Esophagus squamous epithelium (tissue), 4 donors: ENCODE data around the gene THBS4.

ENCODE experiments used
- POLR2A ChIP-seq, 4 donors: fragments of 450-650 bp; IDR thresholded peaks; one replicate each; pipeline ENCODE4 v1.6.1; 2017; ENCODE audit warnings: antibody characterized with exemption in 4 of 4, mild to moderate bottlenecking in 4 of 4, moderate library complexity in 3 of 4
- TF ChIP-seq, protein P1 (sequence below), 6 experiments: fragments of 450-650 bp in 4 of 6; fragments of 200-600 bp in 2 of 6; sonication (generic) in 2 of 6; IDR thresholded peaks; one replicate each; pipeline ENCODE4 v1.5.1; 2016 to 2019; ENCODE audit warnings: antibody characterized with exemption in 6 of 6, mild to moderate bottlenecking in 4 of 6, moderate library complexity in 4 of 6

DNA sequence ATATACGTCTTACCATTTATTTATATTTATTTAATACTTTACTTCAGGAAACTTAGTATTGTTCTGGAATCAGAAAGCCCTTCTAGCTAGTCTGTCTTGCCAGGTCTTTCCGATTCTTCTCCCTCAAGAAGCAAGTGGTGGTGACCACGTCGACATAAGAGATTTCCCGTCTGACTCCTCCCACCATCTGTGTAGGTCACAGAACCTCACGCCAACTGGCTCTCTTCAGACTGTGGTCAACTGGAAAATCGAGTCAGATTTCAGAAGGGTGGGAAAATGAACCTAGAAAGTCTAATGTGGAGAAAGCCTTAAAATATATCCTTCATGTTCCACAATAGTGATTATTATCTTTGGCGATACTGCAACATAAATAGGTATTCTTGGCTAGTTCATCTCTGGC is 17.3 kb downstream of the THBS4 start:
- TF ChIP-seq, protein P1, sequence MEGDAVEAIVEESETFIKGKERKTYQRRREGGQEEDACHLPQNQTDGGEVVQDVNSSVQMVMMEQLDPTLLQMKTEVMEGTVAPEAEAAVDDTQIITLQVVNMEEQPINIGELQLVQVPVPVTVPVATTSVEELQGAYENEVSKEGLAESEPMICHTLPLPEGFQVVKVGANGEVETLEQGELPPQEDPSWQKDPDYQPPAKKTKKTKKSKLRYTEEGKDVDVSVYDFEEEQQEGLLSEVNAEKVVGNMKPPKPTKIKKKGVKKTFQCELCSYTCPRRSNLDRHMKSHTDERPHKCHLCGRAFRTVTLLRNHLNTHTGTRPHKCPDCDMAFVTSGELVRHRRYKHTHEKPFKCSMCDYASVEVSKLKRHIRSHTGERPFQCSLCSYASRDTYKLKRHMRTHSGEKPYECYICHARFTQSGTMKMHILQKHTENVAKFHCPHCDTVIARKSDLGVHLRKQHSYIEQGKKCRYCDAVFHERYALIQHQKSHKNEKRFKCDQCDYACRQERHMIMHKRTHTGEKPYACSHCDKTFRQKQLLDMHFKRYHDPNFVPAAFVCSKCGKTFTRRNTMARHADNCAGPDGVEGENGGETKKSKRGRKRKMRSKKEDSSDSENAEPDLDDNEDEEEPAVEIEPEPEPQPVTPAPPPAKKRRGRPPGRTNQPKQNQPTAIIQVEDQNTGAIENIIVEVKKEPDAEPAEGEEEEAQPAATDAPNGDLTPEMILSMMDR (IDR thresholded peaks at IDR 0.05): no peak
- no peak for TF ChIP-seq POLR2A (IDR thresholded peaks at IDR 0.05)
